IPS-15b (cell line): ENCODE results near the gene TNXB.
"Not testable (repeated sequence)": the region's sequence is repeated elsewhere in the genome, so short reads cannot be mapped to it uniquely, and the experiment has no call there.

ENCODE experiments used
- H3K27me3 ChIP-seq: one replicate; pipeline ENCODE4 v1.6.1; 2013; ENCODE audit warnings: low read length; ENCODE audit not compliant: control insufficient read depth, insufficient read depth
- H3K36me3 ChIP-seq: one replicate; pipeline ENCODE4 v1.6.1; 2013; ENCODE audit warnings: low read length; ENCODE audit not compliant: control insufficient read depth, insufficient read depth
- H3K4me1 ChIP-seq: one replicate; pipeline ENCODE4 v1.6.1; 2013; ENCODE audit warnings: mild to moderate bottlenecking, low read length; ENCODE audit not compliant: control insufficient read depth, insufficient read depth
- H3K4me3 ChIP-seq: one replicate; pipeline ENCODE4 v1.5.1; 2013; ENCODE audit warnings: low read depth, low read length
- H3K9ac ChIP-seq: one replicate; pipeline ENCODE4 v1.6.1; 2013; ENCODE audit warnings: low read depth, mild to moderate bottlenecking, low read length
- H3K9me3 ChIP-seq: one replicate; pipeline ENCODE4 v1.6.1; 2013; ENCODE audit warnings: mild to moderate bottlenecking, low read length; ENCODE audit not compliant: control insufficient read depth, insufficient read depth

Gene TNXB

DNA sequence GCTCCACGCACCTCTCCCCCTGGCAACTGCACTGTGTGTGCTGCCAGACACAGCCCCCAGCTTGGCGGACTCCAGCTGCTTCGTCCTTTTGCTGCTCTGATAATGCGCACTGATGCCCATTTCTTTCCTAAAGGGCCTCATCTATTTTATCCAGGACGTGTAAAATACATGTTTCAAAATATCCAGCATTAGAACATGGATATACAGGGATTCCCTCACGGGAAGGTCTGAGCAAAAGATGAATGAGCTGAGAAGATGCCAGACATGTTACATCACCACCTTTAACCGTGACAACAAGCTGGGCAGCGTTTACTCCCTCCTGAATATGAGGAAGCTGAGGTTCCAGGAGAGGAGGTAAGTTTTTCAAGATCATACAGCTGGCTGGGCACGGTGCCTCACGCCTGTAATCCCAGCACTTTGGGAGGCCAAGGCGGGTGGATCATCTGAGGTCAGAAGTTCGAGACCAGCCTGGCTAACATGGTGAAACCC lies 32.8 kb downstream of the TNXB start:
- no peak overlapping the region for H3K9ac ChIP-seq
- H3K27me3 ChIP-seq: no peaks in the 10 kb centered on the region
- no peak overlapping the region for H3K4me3 ChIP-seq
- peaks cover 4% of the 10 kb centered on the region for H3K36me3 ChIP-seq
- H3K9me3 ChIP-seq: no peaks in the 10 kb centered on the region
- H3K4me1 ChIP-seq: no peaks in the 10 kb centered on the region

DNA sequence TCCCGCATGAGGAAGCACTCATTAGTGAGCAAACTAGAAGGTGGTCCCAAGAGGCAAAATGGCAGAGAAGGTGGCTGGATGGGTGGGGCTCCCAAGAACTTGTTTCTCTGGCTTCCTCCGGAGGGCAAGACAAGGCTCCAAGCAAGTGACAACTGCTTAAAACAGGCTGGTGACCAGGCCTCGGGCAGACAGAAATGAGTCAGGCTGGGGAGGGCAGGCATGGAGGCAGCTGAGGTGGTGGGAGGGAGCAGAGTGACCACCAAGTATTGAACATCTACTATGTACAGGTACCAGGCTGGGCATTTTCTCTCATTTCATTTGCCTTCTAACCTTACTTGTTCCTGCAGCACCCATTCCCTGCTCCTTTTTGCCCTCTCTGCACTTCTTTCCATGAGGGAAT lies 33.4 kb downstream of the TNXB start:
- H3K36me3 ChIP-seq: peaks cover 4% of the 10 kb centered on the region
- no peaks in the 10 kb centered on the region for H3K27me3 ChIP-seq
- no peaks in the 10 kb centered on the region for H3K9me3 ChIP-seq
- H3K9ac ChIP-seq: no peak overlapping the region
- H3K4me3 ChIP-seq: no peak overlapping the region
- no peaks in the 10 kb centered on the region for H3K4me1 ChIP-seq

DNA sequence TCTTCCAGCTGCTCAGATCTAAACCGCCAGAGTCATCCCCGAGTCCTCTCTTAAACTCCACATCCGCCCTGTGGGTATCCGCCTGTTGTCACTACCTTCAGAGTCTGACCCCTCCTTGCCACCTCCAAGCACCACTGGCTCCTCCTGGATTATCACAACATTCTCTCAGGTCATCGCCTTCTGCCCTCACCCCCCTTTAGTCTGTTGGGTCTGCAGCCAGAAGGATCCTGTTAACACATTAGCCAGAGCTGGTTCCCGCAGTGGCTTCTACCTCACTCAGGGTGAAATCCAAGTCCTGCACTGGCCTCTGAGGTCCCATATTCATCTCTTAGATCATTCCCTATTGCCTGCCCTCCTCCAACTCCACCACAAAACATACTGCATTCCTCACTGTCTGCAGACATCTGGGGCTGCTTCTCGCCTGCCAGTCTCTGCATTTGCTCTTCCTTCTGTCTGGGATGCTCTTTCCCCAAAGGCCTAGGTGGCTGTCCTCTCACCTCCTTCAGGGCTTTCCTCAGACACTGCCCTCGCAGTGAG lies 34.1 kb downstream of the TNXB start:
- H3K9ac ChIP-seq: no peak overlapping the region
- peaks cover 2% of the 10 kb centered on the region for H3K4me1 ChIP-seq
- no peak overlapping the region for H3K4me3 ChIP-seq
- no peaks in the 10 kb centered on the region for H3K9me3 ChIP-seq
- H3K36me3 ChIP-seq: peaks cover 4% of the 10 kb centered on the region
- no peaks in the 10 kb centered on the region for H3K27me3 ChIP-seq

DNA sequence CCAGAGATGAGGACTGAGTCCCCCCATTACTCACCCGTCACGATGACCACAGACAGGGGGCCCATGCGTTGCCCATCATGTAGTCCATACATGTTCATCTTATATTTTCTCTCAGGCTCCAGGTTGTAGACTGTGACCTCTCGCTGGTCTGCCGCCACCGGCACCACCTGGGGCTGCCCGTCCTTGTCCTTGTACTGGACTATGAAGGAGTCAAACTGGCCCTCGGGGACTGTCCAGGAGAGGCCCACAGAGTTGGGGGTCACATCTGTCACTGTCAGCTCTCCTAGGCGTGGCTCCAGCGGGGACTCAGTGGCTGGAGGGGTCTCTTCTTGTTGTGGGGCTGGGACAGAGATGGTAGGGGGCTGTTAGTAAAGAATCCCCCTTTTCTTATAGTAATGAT lies 35.5 kb downstream of the TNXB start:
- Histone ChIP-seq H3K36me3 (peaks cover under 1% of the 10 kb centered on the region), H3K9ac (no peak overlapping the region), H3K4me1 (peaks cover 2% of the 10 kb centered on the region), H3K27me3 (no peaks in the 10 kb centered on the region), H3K9me3 (no peaks in the 10 kb centered on the region), H3K4me3 (no peak overlapping the region)

DNA sequence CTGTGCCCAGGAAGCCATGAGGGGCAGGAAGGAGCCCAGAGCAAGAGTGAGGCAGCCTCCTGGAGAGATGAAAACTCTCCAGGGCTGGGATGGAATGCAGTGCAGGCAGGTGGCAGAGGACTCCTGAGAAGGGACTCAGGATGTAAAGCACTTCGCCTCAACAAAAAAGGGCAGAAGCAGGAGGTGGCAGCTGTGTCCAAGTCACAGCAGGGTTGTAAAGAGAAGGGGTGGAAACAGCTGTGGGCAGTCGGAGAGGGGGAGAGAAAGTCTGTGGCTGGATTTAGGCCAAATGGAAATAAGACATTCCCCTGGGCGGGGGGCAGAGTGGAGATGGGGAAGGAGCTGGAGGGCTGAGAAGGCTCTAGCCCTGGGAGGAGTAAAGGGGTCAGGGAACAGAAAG lies 36.0 kb downstream of the TNXB start:
- no peaks in the 10 kb centered on the region for H3K36me3 ChIP-seq
- H3K4me1 ChIP-seq: peaks cover 2% of the 10 kb centered on the region
- no peak overlapping the region for H3K9ac ChIP-seq
- no peak overlapping the region for H3K4me3 ChIP-seq
- no peaks in the 10 kb centered on the region for H3K27me3 ChIP-seq
- no peaks in the 10 kb centered on the region for H3K9me3 ChIP-seq

DNA sequence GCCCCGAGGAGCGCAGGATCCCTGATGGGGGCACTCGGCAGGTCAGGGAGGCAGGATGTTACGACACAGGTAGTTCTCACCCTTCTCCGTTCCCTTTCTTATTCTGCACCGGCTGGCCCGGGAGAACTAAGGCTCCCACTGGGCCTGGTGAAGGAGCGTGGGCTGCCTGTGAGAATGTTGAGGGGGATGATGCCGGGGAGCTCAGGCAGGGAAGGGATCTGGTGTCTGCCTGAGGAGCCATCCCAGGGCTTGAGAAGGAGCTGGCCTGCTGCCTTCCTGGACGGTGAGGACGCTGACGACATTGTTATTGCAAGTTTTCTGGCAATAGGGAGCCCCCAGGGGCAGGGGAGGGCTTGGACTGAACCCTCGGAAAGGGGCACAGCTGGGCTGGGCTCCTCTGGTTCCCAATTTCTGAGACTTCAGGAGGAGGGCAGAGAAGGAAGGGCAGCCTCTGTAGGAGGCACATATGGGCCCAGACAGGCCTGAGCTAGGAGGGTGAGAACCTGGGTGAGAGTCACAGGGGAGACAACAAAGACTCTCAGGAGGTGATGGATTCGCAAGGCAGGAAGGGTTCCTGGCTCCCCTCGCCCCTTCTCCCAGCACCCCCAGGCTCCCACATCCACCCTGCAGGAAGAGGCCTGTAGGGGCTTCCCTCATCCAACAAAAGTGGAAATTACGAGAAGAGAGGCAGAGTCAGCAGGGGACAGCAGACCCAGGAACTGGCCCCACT lies 38.2 kb downstream of the TNXB start:
- H3K4me1 ChIP-seq: peaks cover 2% of the 10 kb centered on the region
- no peaks in the 10 kb centered on the region for H3K36me3 ChIP-seq
- H3K9ac ChIP-seq: no peak overlapping the region
- H3K9me3 ChIP-seq: no peaks in the 10 kb centered on the region
- H3K27me3 ChIP-seq: no peaks in the 10 kb centered on the region
- no peak overlapping the region for H3K4me3 ChIP-seq

DNA sequence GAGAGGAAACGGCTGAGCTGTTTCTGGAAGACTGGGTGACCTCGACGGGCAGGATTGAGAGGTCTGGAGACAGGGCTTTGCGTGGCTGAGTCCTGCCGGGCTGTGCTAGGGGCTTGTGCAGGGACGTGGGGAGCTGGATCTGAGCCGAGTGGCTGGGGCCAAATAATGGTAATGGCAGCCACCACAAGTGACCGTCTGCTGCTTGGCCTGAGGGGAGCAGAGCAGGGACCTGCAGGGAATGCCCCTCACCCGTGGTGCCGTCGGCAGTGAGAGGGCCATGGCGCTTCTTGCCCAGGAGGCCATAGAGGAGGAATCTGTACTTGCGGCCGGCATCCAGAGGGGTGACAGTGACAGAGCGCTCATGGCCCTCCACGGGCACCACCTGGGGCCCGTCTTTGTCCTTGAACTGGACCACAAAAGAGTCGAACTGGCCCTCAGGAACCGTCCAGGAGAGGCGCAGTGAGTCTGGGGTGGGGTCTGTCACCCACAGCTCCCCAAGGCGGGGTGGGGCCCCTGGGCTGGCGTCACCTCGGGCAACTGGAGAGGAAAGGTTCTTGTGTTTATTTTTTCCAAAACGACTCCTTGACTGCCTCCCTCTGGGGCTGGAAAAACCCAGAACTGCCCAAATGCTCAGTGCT lies 39.1 kb downstream of the TNXB start:
- no peaks in the 10 kb centered on the region for H3K36me3 ChIP-seq
- peaks cover 2% of the 10 kb centered on the region for H3K4me1 ChIP-seq
- H3K27me3 ChIP-seq: no peaks in the 10 kb centered on the region
- H3K9ac ChIP-seq: no peak overlapping the region
- H3K9me3 ChIP-seq: no peaks in the 10 kb centered on the region
- no peak overlapping the region for H3K4me3 ChIP-seq

DNA sequence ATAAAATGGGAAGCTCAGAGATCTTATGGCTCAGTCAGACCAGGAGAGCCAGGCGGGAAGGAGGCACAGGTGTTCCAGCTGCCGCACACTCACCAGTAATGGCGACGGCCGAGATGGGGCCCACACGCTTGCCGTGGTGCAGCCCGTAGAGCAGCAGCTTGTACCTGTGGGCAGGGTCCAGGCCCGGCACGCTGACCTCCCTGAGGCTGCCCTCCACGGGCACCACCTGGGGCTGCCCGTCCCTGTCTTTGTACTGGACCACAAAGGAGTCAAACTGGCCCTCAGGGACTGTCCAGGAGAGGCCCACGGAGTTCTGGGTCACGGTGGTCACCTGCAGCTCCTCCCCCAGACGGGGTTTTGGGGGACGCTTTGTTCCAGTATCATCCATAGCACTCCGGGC lies 39.7 kb downstream of the TNXB start:
- no peaks in the 10 kb centered on the region for H3K27me3 ChIP-seq
- H3K9me3 ChIP-seq: no peaks in the 10 kb centered on the region
- no peak overlapping the region for H3K4me3 ChIP-seq
- no peaks in the 10 kb centered on the region for H3K36me3 ChIP-seq
- peaks cover 2% of the 10 kb centered on the region for H3K4me1 ChIP-seq
- no peak overlapping the region for H3K9ac ChIP-seq

DNA sequence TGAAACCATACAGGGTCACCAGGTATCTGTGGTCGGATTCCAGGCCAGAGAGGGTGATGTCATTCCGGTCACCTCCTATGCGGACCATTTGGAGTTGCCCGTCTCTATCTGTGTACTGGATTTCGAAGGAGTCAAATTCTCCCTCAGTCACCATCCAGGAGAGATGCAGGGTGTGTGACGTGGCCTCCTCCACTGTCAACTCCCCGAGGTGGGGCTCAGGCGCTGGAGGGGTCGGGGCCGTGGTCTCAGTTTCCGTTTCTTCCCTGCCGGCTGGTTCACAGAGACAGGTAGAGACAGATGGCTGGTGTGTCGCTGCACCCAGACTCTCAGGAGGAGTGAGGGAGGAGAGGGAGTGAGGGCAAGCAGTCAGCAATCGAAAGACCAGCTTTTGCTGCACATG lies 40.3 kb downstream of the TNXB start:
- Histone ChIP-seq H3K27me3 (no peaks in the 10 kb centered on the region), H3K9me3 (no peaks in the 10 kb centered on the region), H3K4me3 (no peak overlapping the region), H3K36me3 (no peaks in the 10 kb centered on the region), H3K4me1 (peaks cover 2% of the 10 kb centered on the region), H3K9ac (no peak overlapping the region)

DNA sequence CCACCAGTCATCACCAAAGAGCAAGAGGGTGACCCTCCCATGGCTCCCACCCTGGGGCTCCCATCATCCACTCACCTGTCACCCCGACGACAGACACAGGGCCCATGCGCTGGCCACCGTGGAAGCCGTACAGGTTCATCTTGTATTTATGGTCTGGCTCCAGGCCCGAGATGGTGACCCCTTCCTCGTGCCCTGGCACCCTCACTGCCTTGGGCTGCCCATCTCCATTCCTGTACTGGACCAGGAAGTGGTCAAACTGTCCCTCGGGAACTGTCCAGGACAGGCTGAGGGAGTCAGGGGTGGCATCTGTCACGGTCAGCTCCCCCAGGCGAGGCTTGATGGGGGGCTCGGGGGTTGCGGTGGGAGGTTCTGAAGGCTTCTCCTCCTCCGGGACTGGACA lies 40.8 kb downstream of the TNXB start:
- H3K9me3 ChIP-seq, H3K27me3 ChIP-seq, H3K36me3 ChIP-seq, H3K4me1 ChIP-seq, H3K4me3 ChIP-seq, H3K9ac ChIP-seq: not testable (repeated sequence)

DNA sequence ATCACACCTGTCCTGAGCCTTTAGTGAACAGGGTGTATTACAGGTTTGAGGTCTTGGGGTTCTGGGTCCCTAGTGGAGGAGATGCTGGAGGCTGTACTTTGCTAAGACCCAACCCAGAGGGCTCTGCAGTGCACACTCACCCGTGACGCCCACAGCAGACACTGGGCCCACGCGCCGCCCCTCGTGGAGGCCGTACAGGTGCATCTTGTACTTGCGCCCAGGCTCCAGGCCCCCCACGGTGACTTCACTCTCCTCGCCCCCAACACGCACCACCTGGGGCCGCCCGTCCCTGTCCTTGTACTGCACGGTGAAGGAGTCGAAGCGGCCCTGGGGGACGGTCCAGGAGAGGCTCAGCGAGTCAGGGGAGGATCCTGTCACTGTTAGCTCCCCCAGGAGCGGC lies 41.6 kb downstream of the TNXB start:
- not testable (repeated sequence) for H3K9ac ChIP-seq, H3K4me3 ChIP-seq, H3K9me3 ChIP-seq, H3K36me3 ChIP-seq, H3K4me1 ChIP-seq, H3K27me3 ChIP-seq

DNA sequence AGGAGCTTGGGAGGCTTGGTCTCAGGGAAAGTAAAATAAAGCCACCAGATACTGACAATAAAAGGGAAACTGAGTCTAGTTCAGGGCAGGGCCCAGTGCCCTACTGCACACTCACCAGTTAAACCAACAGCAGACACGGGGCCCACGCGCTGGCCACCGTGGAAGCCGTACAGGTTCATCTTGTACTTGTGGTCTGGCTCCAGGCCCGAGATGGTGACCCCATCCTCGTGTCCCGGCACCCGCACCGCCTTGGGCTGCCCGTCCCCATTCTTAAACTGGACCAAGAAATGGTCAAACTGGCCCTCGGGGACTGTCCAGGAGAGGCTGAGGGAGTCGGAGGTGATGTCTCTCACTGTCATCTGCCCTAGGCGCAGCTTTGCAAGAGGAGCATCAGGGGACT lies 44.4 kb downstream of the TNXB start:
- no peaks in the 10 kb centered on the region for H3K4me1 ChIP-seq
- no peak overlapping the region for H3K4me3 ChIP-seq
- H3K9me3 ChIP-seq: no peaks in the 10 kb centered on the region
- H3K36me3 ChIP-seq: no peaks in the 10 kb centered on the region
- H3K27me3 ChIP-seq: no peaks in the 10 kb centered on the region
- no peak overlapping the region for H3K9ac ChIP-seq
